ES-I3 (cell line): Measurements from ENCODE around the gene IRF3.

Experiments used
- H3K36me3 ChIP-seq: 2 replicates; pipeline ENCODE4 v1.6.1; 2013; ENCODE audit warnings: mild to moderate bottlenecking, low read length, control low read depth, moderate library complexity; ENCODE audit not compliant: insufficient read depth
- H3K4me1 ChIP-seq: 2 replicates; pipeline ENCODE4 v1.6.1; 2013; ENCODE audit warnings: mild to moderate bottlenecking, control low read depth, low read length; ENCODE audit not compliant: insufficient read depth
- H3K9ac ChIP-seq: 2 replicates; pipeline ENCODE4 v1.6.1; 2013; ENCODE audit warnings: low read depth, mild to moderate bottlenecking, low read length, moderate library complexity
- H3K9me3 ChIP-seq: 2 replicates; pipeline ENCODE4 v1.6.1; 2013; ENCODE audit warnings: mild to moderate bottlenecking, low read length, moderate library complexity; ENCODE audit not compliant: control insufficient read depth, insufficient read depth

IRF3 gene

DNA sequence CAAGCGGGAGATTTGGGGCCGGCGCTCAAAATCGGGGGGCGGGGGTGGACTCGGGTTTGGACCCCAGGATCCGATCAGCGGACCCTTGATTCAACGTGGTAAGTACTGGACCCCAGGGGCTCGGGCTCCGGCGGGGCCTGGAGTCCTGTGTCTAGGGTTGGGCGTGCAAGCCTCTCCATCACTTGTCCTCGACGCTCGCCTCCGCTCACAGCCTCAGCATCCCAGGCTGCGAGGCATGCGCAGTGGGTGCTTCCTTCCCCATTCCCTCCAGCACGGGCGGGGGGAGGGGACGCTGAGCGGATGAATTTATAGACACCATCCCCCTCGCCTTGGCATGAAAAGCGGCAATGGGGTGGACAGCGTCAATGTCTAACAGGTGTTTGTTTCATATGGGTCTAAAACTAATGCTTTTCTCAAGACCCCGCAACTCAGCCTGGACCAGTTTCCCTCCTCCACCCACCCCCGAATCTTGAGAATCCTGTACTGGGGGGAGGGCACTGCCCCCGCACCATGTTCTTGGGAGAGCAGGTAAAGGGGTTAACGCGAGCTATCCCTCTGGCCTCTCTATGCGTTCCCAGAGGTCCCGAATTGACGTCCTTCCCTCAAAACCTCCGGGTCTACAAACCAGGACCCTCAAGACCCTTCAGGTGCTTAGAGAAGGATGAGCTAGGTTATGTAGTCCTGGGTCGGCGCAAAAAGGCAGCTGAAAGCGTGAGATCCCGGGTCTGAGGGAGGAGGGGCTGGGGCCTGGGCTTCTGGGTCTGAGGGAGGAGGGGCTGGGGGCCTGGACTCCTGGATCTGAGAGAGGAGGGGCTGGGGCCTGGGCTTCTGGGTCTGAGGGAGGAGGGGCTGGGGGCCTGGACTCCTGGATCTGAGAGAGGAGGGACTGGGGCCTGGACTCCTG is 25.8 kb upstream of the IRF3 start:
- H3K4me1 ChIP-seq, result peaks cover 15% of the 10 kb centered on the region; the same call in 1 of the 2 replicates
- H3K9ac ChIP-seq, result peak overlapping the region; percentile 75
- no peaks in the 10 kb centered on the region for H3K9me3 ChIP-seq
- H3K36me3 ChIP-seq, result peaks cover 3% of the 10 kb centered on the region; the same call in 1 of the 2 replicates

DNA sequence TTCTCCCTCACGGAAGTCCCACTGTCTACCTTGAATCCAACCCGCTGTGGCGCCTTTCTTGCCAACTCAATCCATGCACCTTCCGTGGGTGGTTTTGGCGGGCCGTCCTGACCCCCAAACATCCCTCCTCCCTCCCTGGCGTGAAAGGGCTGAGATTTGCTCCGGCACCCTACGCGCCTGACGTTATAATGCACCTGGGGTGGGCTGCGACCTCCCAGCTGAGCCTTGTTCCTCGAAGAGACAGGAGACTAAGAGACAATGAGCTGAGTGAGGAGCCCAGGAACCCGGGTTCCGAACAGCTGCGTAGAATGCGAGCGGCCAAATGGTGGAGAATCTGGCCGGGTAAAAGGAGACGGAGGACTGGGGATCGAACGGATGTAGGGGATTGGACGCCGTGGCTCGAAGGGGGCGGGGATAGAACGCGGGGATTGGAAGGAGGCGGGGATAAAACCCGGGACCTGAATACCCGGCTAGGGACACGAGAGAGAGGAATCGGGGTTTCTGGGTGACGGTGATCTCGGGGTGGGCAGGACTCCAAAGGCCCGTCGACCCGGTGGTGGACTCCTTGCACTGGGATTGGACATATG is 25.1 kb upstream of the IRF3 start, which contains the start of gene CPT1C:
Gene CPT1C (plus strand): TSS at position 461 of the 587 bp plus-strand sequence. CDS start 1,137 bp downstream, outside the sequence.
- peaks cover 15% of the 10 kb centered on the region; the same call in 1 of the 2 replicates for H3K4me1 ChIP-seq
- H3K36me3 ChIP-seq, result peaks cover 3% of the 10 kb centered on the region; the same call in 1 of the 2 replicates
- peak within 1 kb of the TSS; percentile 75 for H3K9ac ChIP-seq
- H3K9me3 ChIP-seq, result no peaks in the 10 kb centered on the region

GRCh38 chr19:49690079-49690655 is 24.5 kb upstream of the IRF3 start:
- no peaks in the 10 kb centered on the region for H3K9me3 ChIP-seq
- peaks cover 15% of the 10 kb centered on the region; the same call in 1 of the 2 replicates for H3K4me1 ChIP-seq
- H3K36me3 ChIP-seq, result peaks cover 8% of the 10 kb centered on the region; the same call in 1 of the 2 replicates
- H3K9ac ChIP-seq, result peak overlapping the region; percentile 75

DNA sequence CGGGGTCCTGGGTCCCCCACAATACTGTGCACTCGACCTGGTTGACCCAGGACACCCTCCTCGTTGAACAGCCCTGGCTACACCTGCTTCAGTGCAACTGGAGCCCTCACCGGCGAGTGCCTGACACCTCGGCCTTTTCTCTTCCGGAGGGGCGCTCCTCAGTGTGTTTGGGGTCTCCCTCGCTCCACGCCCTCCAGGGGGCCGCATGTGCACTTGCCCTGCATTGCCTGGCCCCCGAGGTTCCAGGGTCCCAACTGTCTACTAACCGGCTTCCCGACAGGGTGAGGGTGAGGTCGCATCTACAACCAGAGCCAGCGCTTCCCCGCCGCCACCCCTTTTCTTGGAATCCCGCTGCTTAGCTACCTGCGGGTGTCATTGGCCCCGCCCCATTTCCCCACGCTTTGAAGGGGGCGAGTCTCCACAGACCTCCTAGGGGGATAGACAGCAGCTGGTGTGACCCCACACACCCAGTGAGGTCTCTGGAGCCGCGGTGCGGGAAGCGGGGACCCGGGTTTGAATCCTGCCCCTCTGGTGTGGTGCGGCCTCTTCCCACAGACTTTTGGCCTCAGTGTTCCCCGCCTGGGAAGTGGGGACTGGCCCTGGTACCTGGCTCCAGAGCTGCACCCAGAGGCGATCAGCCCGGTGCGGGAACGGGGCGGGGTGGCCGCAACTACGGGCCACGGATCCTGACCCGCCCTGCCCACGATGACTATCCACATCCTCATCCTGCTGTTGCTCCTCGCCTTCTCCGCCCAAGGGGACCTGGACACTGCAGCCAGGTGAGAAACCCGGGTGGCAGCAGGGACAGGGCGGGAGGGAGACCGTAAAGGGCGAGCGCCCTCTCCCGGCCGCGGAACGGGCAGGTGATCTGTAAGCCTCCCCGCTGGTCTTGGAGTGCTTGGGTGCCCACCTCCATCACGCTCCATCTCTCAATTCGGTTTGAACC is 23.7 kb upstream of the IRF3 start, which contains the start of gene ADM5:
Gene ADM5 (plus strand): TSS at position 462 of the 946 bp plus-strand sequence. CDS start 244 bp downstream, at position 706.
- no peaks in the 10 kb centered on the region for H3K9me3 ChIP-seq
- H3K4me1 ChIP-seq, result peaks cover 15% of the 10 kb centered on the region; the same call in 1 of the 2 replicates
- H3K9ac ChIP-seq, result peak within 1 kb of the TSS; percentile 75
- H3K36me3 ChIP-seq, result peaks cover 8% of the 10 kb centered on the region; the same call in 1 of the 2 replicates

- H3K36me3 ChIP-seq, result peaks cover 8% of the 10 kb centered on the region; the same call in 1 of the 2 replicates
- peaks cover 15% of the 10 kb centered on the region; the same call in 1 of the 2 replicates for H3K4me1 ChIP-seq
- H3K9me3 ChIP-seq, result no peaks in the 10 kb centered on the region
- peak overlapping the region; percentile 75; the same call in 1 of the 2 replicates for H3K9ac ChIP-seq
Measured at GRCh38 chr19:49688531-49689132, 23.0 kb upstream of the IRF3 start.

DNA sequence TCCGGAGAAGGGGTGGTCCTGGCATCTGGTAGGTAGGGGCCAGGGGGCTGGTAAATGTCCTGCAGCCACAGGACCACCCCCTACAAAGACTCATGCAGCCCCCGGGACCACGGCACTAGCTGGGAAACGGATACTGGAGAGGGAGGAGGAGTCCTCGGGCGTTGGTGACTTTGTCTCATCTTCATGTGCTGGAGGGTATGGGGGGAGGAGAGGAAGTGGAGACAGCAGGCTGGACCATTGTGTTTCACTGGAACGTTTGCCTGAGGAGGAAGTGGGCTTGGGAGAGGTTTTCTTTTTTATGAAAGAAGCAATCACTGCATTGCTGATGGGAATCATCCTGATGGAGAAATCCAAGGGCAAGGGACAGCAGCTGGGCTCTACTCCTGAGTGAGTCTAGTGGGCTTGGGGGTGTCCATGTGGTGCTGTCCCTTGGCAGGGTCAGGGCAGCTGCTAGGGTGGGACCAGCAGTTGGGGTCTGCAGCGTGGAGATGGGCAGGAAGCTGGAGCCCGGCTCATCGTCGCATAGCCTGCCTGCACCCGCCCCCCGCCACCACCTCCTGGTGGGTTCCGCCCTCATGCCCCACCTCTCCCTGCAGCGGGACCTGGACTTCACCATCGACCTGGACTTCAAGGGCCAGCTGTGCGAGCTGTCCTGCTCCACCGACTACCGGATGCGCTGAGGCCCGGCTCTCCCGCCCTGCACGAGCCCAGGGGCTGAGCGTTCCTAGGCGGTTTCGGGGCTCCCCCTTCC is 22.1 kb upstream of the IRF3 start:
- no peak overlapping the region for H3K9ac ChIP-seq
- peaks cover 11% of the 10 kb centered on the region; the same call in 1 of the 2 replicates for H3K36me3 ChIP-seq
- no peaks in the 10 kb centered on the region for H3K9me3 ChIP-seq
- peaks cover 15% of the 10 kb centered on the region; the same call in 1 of the 2 replicates for H3K4me1 ChIP-seq

GRCh38 chr19:49687150-49687549 is 21.5 kb upstream of the IRF3 start:
- Histone ChIP-seq H3K9ac (no peak overlapping the region), H3K9me3 (no peaks in the 10 kb centered on the region), H3K4me1 (peaks cover 15% of the 10 kb centered on the region; the same call in 1 of the 2 replicates), H3K36me3 (peaks cover 16% of the 10 kb centered on the region; the same call in 1 of the 2 replicates)

GRCh38 chr19:49686503-49687088 is 20.9 kb upstream of the IRF3 start:
- H3K4me1 ChIP-seq, result peaks cover 15% of the 10 kb centered on the region; the same call in 1 of the 2 replicates
- H3K36me3 ChIP-seq, result peaks cover 16% of the 10 kb centered on the region
- no peak overlapping the region for H3K9ac ChIP-seq
- no peaks in the 10 kb centered on the region for H3K9me3 ChIP-seq

- H3K9ac ChIP-seq, result no peak overlapping the region
- H3K36me3 ChIP-seq, result peaks cover 16% of the 10 kb centered on the region
- peaks cover 18% of the 10 kb centered on the region for H3K4me1 ChIP-seq
- H3K9me3 ChIP-seq, result no peaks in the 10 kb centered on the region
Measured at GRCh38 chr19:49685845-49686332, 20.2 kb upstream of the IRF3 start.

DNA sequence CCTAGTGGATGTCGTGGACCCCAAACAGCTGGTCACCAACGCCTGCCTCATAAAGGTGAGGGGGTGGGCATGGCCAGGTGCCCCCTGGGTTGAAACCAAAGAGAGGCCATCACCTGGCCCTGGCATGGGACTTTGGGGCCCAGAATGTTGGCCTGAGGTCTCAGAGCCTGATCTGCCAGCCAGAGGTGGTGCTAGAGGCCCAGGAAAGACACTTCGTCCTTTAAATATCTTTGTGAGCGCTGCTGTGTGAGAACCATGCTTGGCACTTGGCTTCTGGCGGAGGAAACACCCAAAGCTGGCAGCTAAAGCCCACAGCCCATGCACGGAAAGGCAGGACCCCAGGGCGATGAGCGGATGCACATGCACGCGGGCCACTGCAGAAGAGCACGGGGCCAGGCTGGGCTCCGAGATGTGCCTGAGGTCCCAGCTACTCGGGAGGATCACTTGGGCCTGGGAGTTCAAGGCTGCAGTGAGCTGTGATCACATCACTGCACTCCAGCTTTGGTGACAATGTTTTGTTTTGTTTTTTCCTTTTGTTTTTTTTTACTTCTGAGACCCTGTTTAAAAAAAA is 19.4 kb upstream of the IRF3 start:
- Histone ChIP-seq H3K36me3 (peaks cover 16% of the 10 kb centered on the region), H3K4me1 (peaks cover 23% of the 10 kb centered on the region), H3K9me3 (no peaks in the 10 kb centered on the region), H3K9ac (no peak overlapping the region)

DNA sequence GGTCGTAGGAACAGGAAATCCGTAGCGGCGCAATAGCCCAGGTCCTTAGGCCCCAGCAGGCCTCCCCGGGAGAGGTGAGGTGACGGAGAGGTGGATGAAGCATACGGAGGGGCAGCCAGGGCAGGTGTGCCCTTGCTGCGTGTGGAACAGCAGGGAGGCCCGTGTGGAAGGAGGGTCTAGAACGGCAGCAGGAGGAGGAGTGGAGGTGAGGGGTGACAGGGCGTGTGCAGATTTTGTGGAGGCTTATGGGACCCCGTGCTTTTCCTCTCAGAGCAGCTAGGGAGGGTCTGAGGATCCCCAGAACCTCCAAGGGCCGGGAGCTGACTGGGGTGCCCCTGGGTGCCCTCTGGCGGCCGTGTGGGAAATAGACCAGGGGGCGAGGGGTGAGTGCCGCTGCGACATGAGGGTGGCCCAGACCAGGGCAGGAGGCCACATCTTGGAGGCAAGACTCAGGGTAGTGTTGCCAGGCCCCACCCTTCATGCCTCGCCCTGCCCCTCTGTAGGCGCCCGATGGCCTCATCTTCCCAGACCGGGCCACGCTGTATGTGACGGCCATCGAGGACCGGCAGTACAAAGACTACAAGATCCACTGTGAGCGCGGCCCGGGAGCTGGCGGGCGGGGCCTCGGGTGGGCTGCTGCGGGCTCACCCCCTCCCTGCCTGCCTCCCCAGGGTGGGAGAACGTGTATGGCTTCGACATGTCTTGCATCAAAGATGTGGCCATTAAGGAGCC is 18.8 kb upstream of the IRF3 start:
- H3K36me3 ChIP-seq, result peaks cover 16% of the 10 kb centered on the region
- H3K9ac ChIP-seq, result no peak overlapping the region
- peaks cover 25% of the 10 kb centered on the region for H3K4me1 ChIP-seq
- no peaks in the 10 kb centered on the region for H3K9me3 ChIP-seq
